Fibroblast of the aortic adventitia (primary cell): ENCODE data around the gene FGFR3. TPM values are rescaled to one million over a fixed set of nuclear protein-coding genes. Genes with fewer than 3 reads are reported as not detected.
"Not testable (repeated sequence)": the region's sequence is repeated elsewhere in the genome, so short reads cannot be mapped to it uniquely, and the experiment has no call there.

ENCODE experiments used
- DNase-seq: peaks from one replicate; pipeline ENCODE4 v3.0.0-alpha.2; 2010; ENCODE audit warnings: low read depth
- H3K4me3 ChIP-seq: 2 replicates; pipeline ENCODE4 v1.5.1; 2011; ENCODE audit warnings: low read depth, mild to moderate bottlenecking, control low read depth, low read length, moderate library complexity
- CTCF ChIP-seq: IDR thresholded peaks from 2 replicates; pipeline ENCODE4 v1.5.1; 2011; ENCODE audit warnings: mild to moderate bottlenecking, low read length, control low read depth, inconsistent platforms; ENCODE audit not compliant: insufficient read depth
- total RNA-seq: library from RNA; depleted of rRNA; stranded (reverse); fragments of >200 nt; gene quantifications from 2 replicates; pipeline ENCODE4 v1.2.3, GENCODE V29; 2012; ENCODE audit warnings: low replicate concordance

FGFR3 gene
- total RNA-seq, 1 donor: 0.45 TPM

GRCh38 chr4:1841887-1842210 is 48.8 kb downstream of the FGFR3 start:
- DNase-seq: no peak
- no peak overlapping the region for H3K4me3 ChIP-seq
- TF ChIP-seq CTCF: no peak

- peak; percentile 2 for TF ChIP-seq CTCF
- DNase-seq: no peak
- no peak overlapping the region for H3K4me3 ChIP-seq
Measured at GRCh38 chr4:1842339-1842895, 49.3 kb downstream of the FGFR3 start.

- H3K4me3 ChIP-seq: no peak overlapping the region
- DNase-seq: peak; percentile 81
- TF ChIP-seq CTCF: no peak
Measured at GRCh38 chr4:1842993-1843448, 49.9 kb downstream of the FGFR3 start.

GRCh38 chr4:1843852-1844251 is 50.8 kb downstream of the FGFR3 start:
- no peak overlapping the region for H3K4me3 ChIP-seq
- TF ChIP-seq CTCF: no peak
- peak; percentile 42 for DNase-seq

GRCh38 chr4:1844618-1845017 is 51.5 kb downstream of the FGFR3 start:
- not testable (repeated sequence) for DNase-seq, H3K4me3 ChIP-seq

- DNase-seq: no peak
- H3K4me3 ChIP-seq: no peak overlapping the region
- TF ChIP-seq CTCF: no peak
Measured at GRCh38 chr4:1846580-1846979, 53.5 kb downstream of the FGFR3 start.

GRCh38 chr4:1850276-1850675 is 57.2 kb downstream of the FGFR3 start:
- no peak overlapping the region for H3K4me3 ChIP-seq
- no peak for TF ChIP-seq CTCF
- no peak for DNase-seq
